ENCODE results near the gene SNAI3. TPM values are rescaled to one million over a fixed set of nuclear protein-coding genes. Genes with fewer than 3 reads are reported as not detected.
A peak's percentile ranks its signal among the peaks of the same experiment; 100 is the strongest.

Gene SNAI3
- total and polyA plus RNA-seq, 2 of the 4 experiments (the other 2 are of a cell fraction): 0.21 TPM; not detected in 1

GRCh38 chr16:88724855-88725555 lies 38.7 kb upstream of the SNAI3 start:
- no peak overlapping the region for H4K91ac ChIP-seq (ENCODE audit: insufficient read depth, low read depth, low read length)
- H3K56ac ChIP-seq (ENCODE audit: extremely low read depth, insufficient read depth, low read length): no peak overlapping the region
- no peak overlapping the region for H4K5ac ChIP-seq (ENCODE audit: low read depth, low read length)
- WGBS, 2 experiments (ENCODE audit: extremely low coverage in 2 of 2, insufficient read length in 1 of 2): 88% methylated on average over 22 of the region's 31 CpGs; no CpG with 5 or more reads in 1 of the 2 experiments
- no TSS peak for BruUV-seq (replicated peaks)
- H4K20me1 ChIP-seq (ENCODE audit: insufficient read depth, low read length): peaks cover 7% of the 10 kb centered on the region
- no peaks in the 10 kb centered on the region for H3K9me1 ChIP-seq (ENCODE audit: insufficient read depth, low read length)
- H2AFZ ChIP-seq (replicated peaks; ENCODE audit: low read length, poor library complexity): no peak overlapping the region
- no peak overlapping the region for H2BK5ac ChIP-seq (ENCODE audit: low read depth, low read length, poor library complexity, severe bottlenecking)
- peaks cover 80% of the 10 kb centered on the region for H3K36me3 ChIP-seq (ENCODE audit: control insufficient read depth, insufficient read depth, low read length)
- no peak overlapping the region for H3K9ac ChIP-seq (ENCODE audit: low read depth, low read length)
- no peak overlapping the region for H2BK20ac ChIP-seq (ENCODE audit: low read depth, low read length)
- no peak overlapping the region for H3K4me3 ChIP-seq (ENCODE audit: insufficient read depth, low read depth, low read length)
- H3K4me2 ChIP-seq (ENCODE audit: low read depth, low read length): no peak overlapping the region
- dilution Hi-C loops (cut with HindIII; ENCODE audit: low sequenced_read_pairs, unreplicated experiment) (no loop called here), in situ Hi-C loops (cut with MboI; ENCODE audit: low sequenced_read_pairs) (no loop called here), intact Hi-C loops (cut with micrococcal nuclease) (no loop called here)
- no peak overlapping the region for H2BK15ac ChIP-seq (ENCODE audit: low read depth, low read length)
- ATAC-seq (ENCODE audit: low read depth) (no peak), DNase-seq (no peak)
- H4K8ac ChIP-seq (ENCODE audit: low read depth in 2 of 2, low read length in 2 of 2): no peak overlapping the region
- ChIA-PET POLR2A (ENCODE audit: unreplicated experiment) (no interaction called here), CTCF (interaction anchor here (0.8 kb wide), 1 partner anchor 13 kb away, joined by 3 read pairs; no protein-coding TSS in a partner anchor)
- TF ChIP-seq CEBPB (IDR thresholded peaks at IDR 0.05; ENCODE audit: low read depth, low read length) (no peak), RCOR1 (IDR thresholded peaks at IDR 0.05; ENCODE audit: insufficient replicate concordance, low read length) (no peak), NFE2L2 (IDR thresholded peaks at IDR 0.05; ENCODE audit: low read depth, low read length) (no peak), MXI1 (IDR thresholded peaks at IDR 0.05; ENCODE audit: borderline replicate concordance, low read depth, low read length) (no peak), RAD21 (IDR thresholded peaks at IDR 0.05; ENCODE audit: low read length) (no peak), BHLHE40 (IDR thresholded peaks at IDR 0.05; ENCODE audit: low read depth, low read length) (no peak), SMC3 (IDR thresholded peaks at IDR 0.05; ENCODE audit: low read depth, low read length) (no peak), ELK1 (IDR thresholded peaks at IDR 0.05; ENCODE audit: borderline replicate concordance, low read depth, low read length) (no peak)
- no peaks in the 10 kb centered on the region for H3K9me3 ChIP-seq (ENCODE audit: control insufficient read depth, insufficient read depth, low read length)
- H2AK9ac ChIP-seq (replicated peaks; ENCODE audit: low read depth, low read length, poor library complexity): peak overlapping the region; percentile 76
- H3K18ac ChIP-seq (ENCODE audit: low read depth, low read length): no peak overlapping the region
- H3K4ac ChIP-seq (ENCODE audit: low read depth, low read length): no peak overlapping the region
- H3K4me1 ChIP-seq (ENCODE audit: control insufficient read depth, insufficient read depth, low read length): no peaks in the 10 kb centered on the region
- no peak overlapping the region for H3K23ac ChIP-seq (ENCODE audit: low read depth, low read length)
- H3K27ac ChIP-seq (ENCODE audit: insufficient read depth, low read length): no peak overlapping the region
- H3K14ac ChIP-seq (replicated peaks; ENCODE audit: low read depth, low read length): no peak overlapping the region
- no peak overlapping the region for H2AK5ac ChIP-seq (ENCODE audit: low read depth, low read length)
- peaks cover 0 to 16% of the 10 kb centered on the region in 2 experiments; a peak in 2 of 4 replicates for H3K79me1 ChIP-seq (ENCODE audit: low read depth in 1 of 2, low read length in 2 of 2)
- no peak overlapping the region for H2BK120ac ChIP-seq (ENCODE audit: low read depth, low read length)
- H3K27me3 ChIP-seq (ENCODE audit: control insufficient read depth, insufficient read depth, low read length): no peaks in the 10 kb centered on the region

All from IMR-90 (cell line).